HepG2 (cell line): ENCODE data around the gene PHF14. TPM values are rescaled to one million over a fixed set of nuclear protein-coding genes. Genes with fewer than 3 reads are reported as not detected.

Experiments used
- ATAC-seq: fragments of 200-7000 bp; cut with Tn5 transposase; 3 replicates; pipeline ENCODE4 v1.9.1; 2020; ENCODE audit warnings: mild to moderate bottlenecking, moderate library complexity
- BruUV-seq: library from RNA; stranded (reverse); fragments of 400-500 nt; replicated peaks from 2 replicates; lab custom pipeline; 2021; lab: Mats Ljungman, UMichigan
- CTCF ChIA-PET: fragments of 300-600 bp; formaldehyde crosslinking; extraction: SDS; loops from one replicate; lab custom pipeline; 2021; ENCODE audit warnings: low total read pairs, inconsistent platforms, low intra/inter-chr PET ratio; lab: Yijun Ruan, JAX
- POLR2A ChIA-PET: fragments of 350-600 bp; sonication (Branson Sonifier 250); formaldehyde crosslinking; loops from one replicate; lab custom pipeline; 2020; ENCODE audit warnings: antibody characterized with exemption, inconsistent platforms; lab: Yijun Ruan, JAX
- DNase-seq: peaks from one replicate; pipeline ENCODE4 v3.0.0-alpha.2; 2015; ENCODE audit warnings: low spot score
- FAIRE-seq: peaks from 3 replicates; lab custom pipeline; 2011; peaks lifted over from hg19 to GRCh38; lab: Jason Lieb, UNC
- H2AFZ ChIP-seq: one replicate; pipeline ENCODE4 v1.6.1; 2011; ENCODE audit warnings: low read length, inconsistent platforms
- H3K27ac ChIP-seq: fragments of 300-600 bp; 3 replicates; pipeline ENCODE4 v1.8.0; 2011; ENCODE audit warnings: mixed run types, mild to moderate bottlenecking, mixed read lengths, low read length, inconsistent platforms; ENCODE audit not compliant: insufficient read depth; ENCODE audit errors: extremely low read length
- H3K27me3 ChIP-seq, 2 experiments: fragments of 200-600 bp in 1 of 2; 2 replicates in 1 of 2; 3 replicates in 1 of 2; pipeline versions ENCODE4 v1.6.0 to v1.8.0; 2011; ENCODE audit warnings: low read length in 2 of 2, mild to moderate bottlenecking in 2 of 2, moderate library complexity in 2 of 2, inconsistent platforms in 1 of 2; ENCODE audit not compliant: insufficient read depth in 2 of 2, control insufficient read depth in 1 of 2
- H3K36me3 ChIP-seq, 2 experiments: fragments of 200-600 bp in 1 of 2; replicated peaks in 1 of 2; 2 replicates in 1 of 2; 3 replicates in 1 of 2; pipeline versions ENCODE4 v1.5.1 to v1.8.0; 2011; ENCODE audit warnings: low read length in 2 of 2, inconsistent platforms in 1 of 2; ENCODE audit not compliant: insufficient read depth in 2 of 2, control insufficient read depth in 1 of 2
- H3K4me1 ChIP-seq: 2 replicates; pipeline ENCODE4 v1.5.1; 2012; ENCODE audit warnings: low read length, inconsistent platforms; ENCODE audit not compliant: insufficient read depth
- H3K4me2 ChIP-seq: 2 replicates; pipeline ENCODE4 v1.6.0; 2011; ENCODE audit warnings: low read depth, low read length, inconsistent platforms
- H3K4me3 ChIP-seq, 3 experiments: fragments of 200-600 bp in 1 of 3; sonication (generic), shearing (Covaris generic) in 1 of 3; replicated peaks in 1 of 3; 2 replicates each; pipeline ENCODE4 v1.5.1; 2011 to 2016; ENCODE audit warnings: low read length in 3 of 3, inconsistent platforms in 2 of 3, low read depth in 2 of 3, mild to moderate bottlenecking in 2 of 3, control low read depth in 1 of 3, mixed read lengths in 1 of 3; ENCODE audit not compliant: insufficient read depth in 1 of 3
- H3K79me2 ChIP-seq: one replicate; pipeline ENCODE4 v1.6.1; 2011; ENCODE audit warnings: low read length, inconsistent platforms; ENCODE audit not compliant: insufficient read depth
- H3K9ac ChIP-seq: 2 replicates; pipeline ENCODE4 v1.6.0; 2011; ENCODE audit warnings: mild to moderate bottlenecking, low read depth, low read length, inconsistent platforms; ENCODE audit not compliant: insufficient read depth
- H3K9me3 ChIP-seq: 2 replicates; pipeline ENCODE4 v1.5.1; 2012; ENCODE audit warnings: mild to moderate bottlenecking, low read length
- H4K20me1 ChIP-seq: 2 replicates; pipeline ENCODE4 v1.6.0; 2011; ENCODE audit warnings: inconsistent platforms, mild to moderate bottlenecking, low read length, moderate library complexity; ENCODE audit not compliant: insufficient read depth
- GPN1 ChIP-seq: sonication (generic); formaldehyde crosslinking; IDR thresholded peaks from 2 replicates; pipeline ENCODE4 v1.5.1; 2020; ENCODE audit warnings: missing genetic modification reagents, borderline replicate concordance
- PHF21A ChIP-seq: sonication (generic); formaldehyde crosslinking; IDR thresholded peaks from 2 replicates; pipeline ENCODE4 v1.5.0; 2020; ENCODE audit warnings: mild to moderate bottlenecking, missing genetic modification reagents
- POLR2AphosphoS2 ChIP-seq: IDR thresholded peaks from 2 replicates; pipeline ENCODE4 v1.6.1; 2011; ENCODE audit warnings: low read depth, low read length, improper control_type of control experiment
- TBX2 ChIP-seq: sonication (generic); formaldehyde crosslinking; IDR thresholded peaks from 2 replicates; pipeline ENCODE4 v1.5.0; 2020; ENCODE audit warnings: missing genetic modification reagents, mild to moderate bottlenecking, borderline replicate concordance
- ZC3H4 ChIP-seq: sonication (generic); formaldehyde crosslinking; IDR thresholded peaks from 2 replicates; pipeline ENCODE4 v1.4.0; 2020; ENCODE audit warnings: missing genetic modification reagents, borderline replicate concordance
- ZNF235 ChIP-seq: sonication (generic); formaldehyde crosslinking; IDR thresholded peaks from 2 replicates; pipeline ENCODE4 v1.8.1; 2023; ENCODE audit warnings: mild to moderate bottlenecking, missing genetic modification reagents, borderline replicate concordance
- ZNF274 ChIP-seq: sonication (generic); formaldehyde crosslinking; IDR thresholded peaks from 2 replicates; pipeline ENCODE4 v1.5.1; 2020; ENCODE audit warnings: mild to moderate bottlenecking, missing genetic modification reagents
- ZNF446 ChIP-seq: sonication (generic); formaldehyde crosslinking; IDR thresholded peaks from 2 replicates; pipeline ENCODE4 v1.5.0; 2020; ENCODE audit warnings: mild to moderate bottlenecking, missing genetic modification reagents
- ZNF484 ChIP-seq: sonication (generic); formaldehyde crosslinking; IDR thresholded peaks from 2 replicates; pipeline ENCODE4 v1.5.1; 2020; ENCODE audit warnings: mild to moderate bottlenecking, low read depth, missing genetic modification reagents, borderline replicate concordance
- ZNF572 ChIP-seq: sonication (generic); formaldehyde crosslinking; IDR thresholded peaks from 2 replicates; pipeline ENCODE4 v1.5.1; 2020; ENCODE audit warnings: mild to moderate bottlenecking, missing genetic modification reagents
- ZNF790 ChIP-seq: sonication (generic); formaldehyde crosslinking; IDR thresholded peaks from 2 replicates; pipeline ENCODE4 v1.8.0; 2022; ENCODE audit warnings: missing genetic modification reagents, mild to moderate bottlenecking, borderline replicate concordance
- ZNF816 ChIP-seq: sonication (generic); formaldehyde crosslinking; IDR thresholded peaks from 2 replicates; pipeline ENCODE4 v1.8.0; 2022; ENCODE audit warnings: missing genetic modification reagents, mild to moderate bottlenecking, borderline replicate concordance
- WGBS: methylation state at CpG from one replicate; pipeline ENCODE4 v1.1.6; 2017; ENCODE audit warnings: low lambda C conversion rate; 5-methylcytosine and 5-hydroxymethylcytosine counted together
- in situ Hi-C: cut with HindIII; loops from 2 replicates; pipeline ENCODE4 v1.10.0; 2017; ENCODE audit warnings: low pct_unique_long_range_greater_than_20kb; ENCODE audit not compliant: extremely low pct_ligation_motif_present
- intact Hi-C: fragments of 100-400 bp; cut with micrococcal nuclease; formaldehyde crosslinking; loops from one replicate; pipeline ENCODE4 v1.10.0; 2022; ENCODE audit not compliant: unreplicated experiment
- polyA plus RNA-seq, 8 experiments: library from polyadenylated mRNA; depleted of rRNA in 3 of 8; stranded (reverse) in 7 of 8; unstranded in 1 of 8; fragments of >200 nt; fragmentation: Illumina TruSeq in 4 of 8; extraction: Trizol in 4 of 8; gene quantifications; 2 replicates each; pipeline versions ENCODE4 v1.2.1 to v1.2.3, GENCODE V29; 2011 to 2016; ENCODE audit warnings: low read depth in 4 of 8, missing spikeins in 1 of 8, mixed read lengths in 1 of 8; ENCODE audit not compliant: insufficient read depth in 1 of 8
- total RNA-seq, 5 experiments: library from RNA; depleted of rRNA; stranded (reverse); fragments of >200 nt; fragmentation: Illumina TruSeq; extraction: Trizol; gene quantifications; 2 replicates each; pipeline ENCODE4 v1.2.3, GENCODE V29; 2016; ENCODE audit warnings: low read depth in 1 of 5
- TF ChIP-seq, protein P1 (sequence below), 2 experiments: IDR thresholded peaks; 2 replicates each; pipeline ENCODE4 v1.6.1; 2011 to 2012; ENCODE audit warnings: low read length in 2 of 2, borderline replicate concordance in 1 of 2, low read depth in 1 of 2, mild to moderate bottlenecking in 1 of 2, moderate library complexity in 1 of 2

PHF14 gene
- total and polyA plus RNA-seq, 2 of the 13 experiments (the other 11 are each of a cell fraction or from before 2014, with no cell fraction given), result 18.9 to 68.7 TPM

DNA sequence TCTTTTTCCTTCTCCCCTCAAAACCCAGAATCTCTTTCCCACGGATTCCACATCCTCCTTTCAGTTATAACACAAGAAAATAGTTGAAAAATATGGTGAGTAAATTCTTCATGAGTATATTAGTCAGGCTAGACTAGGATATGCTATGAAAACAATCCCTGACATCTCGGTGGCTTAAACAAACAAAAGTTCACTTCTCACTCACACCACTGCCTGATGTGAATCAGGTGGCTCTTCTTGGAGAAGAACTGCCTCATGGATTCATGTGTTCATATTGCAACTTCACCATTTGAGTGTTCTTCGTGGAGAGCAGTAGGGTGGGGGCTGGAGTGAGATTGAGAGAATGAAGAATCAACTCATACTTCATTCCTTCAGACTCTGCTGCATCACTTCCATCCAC lies 204.1 kb downstream of the PHF14 start:
- DNase-seq, result no peak
- H3K9ac ChIP-seq, result no peak overlapping the region
- no peak overlapping the region for H3K4me2 ChIP-seq
- no peaks in the 10 kb centered on the region for H3K27me3 ChIP-seq
- in situ Hi-C loops, result no loop called here
- no peaks in the 10 kb centered on the region for H3K9me3 ChIP-seq
- WGBS, result 13% methylated on average over 3 of the region's 3 CpGs
- H3K36me3 ChIP-seq, result no peaks in the 10 kb centered on the region
- BruUV-seq, result no TSS peak
- FAIRE-seq, result no peak
- no peak overlapping the region for H3K4me3 ChIP-seq
- no peaks in the 10 kb centered on the region for H3K4me1 ChIP-seq
- no peak; the same call in 2 of the 3 replicates for ATAC-seq
- CTCF ChIA-PET, result no interaction called here
- TF ChIP-seq PHF21A (no peak), ZNF816 (CRISPR knock-in tag) (no peak), ZNF484 (CRISPR knock-in tag) (no peak), ZNF572 (CRISPR knock-in tag) (no peak), ZC3H4 (CRISPR knock-in tag) (no peak), ZNF790 (no peak), GPN1 (no peak), POLR2AphosphoS2 (no peak), ZNF446 (CRISPR knock-in tag) (no peak), ZNF235 (CRISPR knock-in tag) (no peak), TBX2 (CRISPR knock-in tag) (no peak)
- TF ChIP-seq, all 625 proteins: peak for 0
- Histone ChIP-seq H4K20me1 (no peaks in the 10 kb centered on the region), H2AFZ (no peak overlapping the region), H3K27ac (no peak overlapping the region), H3K79me2 (no peaks in the 10 kb centered on the region)
- intact Hi-C loops, result no loop called here
- POLR2A ChIA-PET, result no interaction called here

- no peak overlapping the region for H3K9ac ChIP-seq
- intact Hi-C loops, result no loop called here
- H3K4me2 ChIP-seq, result no peak overlapping the region
- in situ Hi-C loops, result no loop called here
- FAIRE-seq, result no peak
- H3K9me3 ChIP-seq, result no peaks in the 10 kb centered on the region
- WGBS, result 9% methylated on average over 10 of the region's 10 CpGs
- no peak overlapping the region for H3K4me3 ChIP-seq
- POLR2A ChIA-PET, result no interaction called here
- H3K36me3 ChIP-seq, result no peaks in the 10 kb centered on the region
- no peaks in the 10 kb centered on the region for H3K27me3 ChIP-seq
- H3K27ac ChIP-seq, result no peak overlapping the region
- TF ChIP-seq, protein P1, sequence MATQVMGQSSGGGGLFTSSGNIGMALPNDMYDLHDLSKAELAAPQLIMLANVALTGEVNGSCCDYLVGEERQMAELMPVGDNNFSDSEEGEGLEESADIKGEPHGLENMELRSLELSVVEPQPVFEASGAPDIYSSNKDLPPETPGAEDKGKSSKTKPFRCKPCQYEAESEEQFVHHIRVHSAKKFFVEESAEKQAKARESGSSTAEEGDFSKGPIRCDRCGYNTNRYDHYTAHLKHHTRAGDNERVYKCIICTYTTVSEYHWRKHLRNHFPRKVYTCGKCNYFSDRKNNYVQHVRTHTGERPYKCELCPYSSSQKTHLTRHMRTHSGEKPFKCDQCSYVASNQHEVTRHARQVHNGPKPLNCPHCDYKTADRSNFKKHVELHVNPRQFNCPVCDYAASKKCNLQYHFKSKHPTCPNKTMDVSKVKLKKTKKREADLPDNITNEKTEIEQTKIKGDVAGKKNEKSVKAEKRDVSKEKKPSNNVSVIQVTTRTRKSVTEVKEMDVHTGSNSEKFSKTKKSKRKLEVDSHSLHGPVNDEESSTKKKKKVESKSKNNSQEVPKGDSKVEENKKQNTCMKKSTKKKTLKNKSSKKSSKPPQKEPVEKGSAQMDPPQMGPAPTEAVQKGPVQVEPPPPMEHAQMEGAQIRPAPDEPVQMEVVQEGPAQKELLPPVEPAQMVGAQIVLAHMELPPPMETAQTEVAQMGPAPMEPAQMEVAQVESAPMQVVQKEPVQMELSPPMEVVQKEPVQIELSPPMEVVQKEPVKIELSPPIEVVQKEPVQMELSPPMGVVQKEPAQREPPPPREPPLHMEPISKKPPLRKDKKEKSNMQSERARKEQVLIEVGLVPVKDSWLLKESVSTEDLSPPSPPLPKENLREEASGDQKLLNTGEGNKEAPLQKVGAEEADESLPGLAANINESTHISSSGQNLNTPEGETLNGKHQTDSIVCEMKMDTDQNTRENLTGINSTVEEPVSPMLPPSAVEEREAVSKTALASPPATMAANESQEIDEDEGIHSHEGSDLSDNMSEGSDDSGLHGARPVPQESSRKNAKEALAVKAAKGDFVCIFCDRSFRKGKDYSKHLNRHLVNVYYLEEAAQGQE (IDR thresholded peaks at IDR 0.05; ENCODE audit: borderline replicate concordance in 1 of 2, low read depth in 1 of 2, low read length in 2 of 2), result 0 out of 4 replicates have a peak, but pooled peaks of 1 of the 2 experiments have one; percentile 14
- no peak for TF ChIP-seq ZNF274 (CRISPR knock-in tag)
- TF ChIP-seq, all 625 proteins: peak for 1
- no peaks in the 10 kb centered on the region for H3K4me1 ChIP-seq
- H3K79me2 ChIP-seq, result no peaks in the 10 kb centered on the region
- CTCF ChIA-PET, result no interaction called here
- H2AFZ ChIP-seq, result no peak overlapping the region
- no peaks in the 10 kb centered on the region for H4K20me1 ChIP-seq
- BruUV-seq, result no TSS peak
- ATAC-seq (peak; percentile 56), DNase-seq (no peak)
Measured at GRCh38 chr7:11181590-11181989, 207.9 kb downstream of the PHF14 start.
